ENCODE data around the gene FBXL2. TPM values are rescaled to one million over a fixed set of nuclear protein-coding genes. Genes with fewer than 3 reads are reported as not detected.

FBXL2 gene
- total and polyA plus RNA-seq, 2 of the 4 experiments (the other 2 are of a cell fraction), result 15.8 to 21.0 TPM

- Histone ChIP-seq H3K4ac (ENCODE audit: low read depth, low read length) (no peak overlapping the region), H3K79me1 (ENCODE audit: low read depth in 1 of 2, low read length in 2 of 2) (peaks cover 27 to 45% of the 10 kb centered on the region in 2 experiments; a peak in 3 of 4 replicates), H4K8ac (ENCODE audit: low read depth in 2 of 2, low read length in 2 of 2) (no peak overlapping the region), H3K14ac (replicated peaks; ENCODE audit: low read depth, low read length) (no peak overlapping the region), H3K23ac (ENCODE audit: low read depth, low read length) (no peak overlapping the region), H2AK5ac (ENCODE audit: low read depth, low read length) (no peak overlapping the region), H3K18ac (ENCODE audit: low read depth, low read length) (no peak overlapping the region), H2AFZ (replicated peaks; ENCODE audit: low read length, poor library complexity) (no peak overlapping the region), H4K20me1 (ENCODE audit: insufficient read depth, low read length) (no peaks in the 10 kb centered on the region), H3K4me2 (ENCODE audit: low read depth, low read length) (no peak overlapping the region), H3K27ac (ENCODE audit: insufficient read depth, low read length) (no peak overlapping the region), H2BK120ac (ENCODE audit: low read depth, low read length) (no peak overlapping the region), H3K9ac (ENCODE audit: low read depth, low read length) (no peak overlapping the region), H4K91ac (ENCODE audit: insufficient read depth, low read depth, low read length) (no peak overlapping the region), H2AK9ac (replicated peaks; ENCODE audit: low read depth, low read length, poor library complexity) (no peak overlapping the region), H3K27me3 (ENCODE audit: control insufficient read depth, insufficient read depth, low read length) (no peaks in the 10 kb centered on the region), H3K36me3 (ENCODE audit: control insufficient read depth, insufficient read depth, low read length) (peaks cover 32% of the 10 kb centered on the region), H3K56ac (ENCODE audit: extremely low read depth, insufficient read depth, low read length) (no peak overlapping the region), H2BK5ac (ENCODE audit: low read depth, low read length, poor library complexity, severe bottlenecking) (no peak overlapping the region), H3K4me1 (ENCODE audit: control insufficient read depth, insufficient read depth, low read length) (peaks cover 2% of the 10 kb centered on the region), H2BK15ac (ENCODE audit: low read depth, low read length) (no peak overlapping the region), H2BK20ac (ENCODE audit: low read depth, low read length) (no peak overlapping the region), H3K4me3 (ENCODE audit: insufficient read depth, low read depth, low read length) (no peak overlapping the region), H3K9me3 (ENCODE audit: control insufficient read depth, insufficient read depth, low read length) (no peaks in the 10 kb centered on the region), H3K9me1 (ENCODE audit: insufficient read depth, low read length) (peaks cover 6% of the 10 kb centered on the region; the same call in 1 of the 2 replicates), H4K5ac (ENCODE audit: low read depth, low read length) (no peak overlapping the region)
- intact Hi-C loops (cut with micrococcal nuclease) (no loop called here), in situ Hi-C loops (cut with MboI; ENCODE audit: low sequenced_read_pairs) (no loop called here), dilution Hi-C loops (cut with HindIII; ENCODE audit: low sequenced_read_pairs, unreplicated experiment) (loop anchor here (25.0 kb wide), 1 partner anchor 249 kb away; no protein-coding TSS in a partner anchor)
- no CpG with 5 or more reads among the region's 1 CpG for WGBS, 2 experiments (ENCODE audit: extremely low coverage in 2 of 2, insufficient read length in 1 of 2)
- TF ChIP-seq ELK1 (IDR thresholded peaks at IDR 0.05; ENCODE audit: borderline replicate concordance, low read depth, low read length), result no peak
- no peak for TF ChIP-seq CHD1 (IDR thresholded peaks at IDR 0.05; ENCODE audit: low read depth, low read length)
- ATAC-seq (ENCODE audit: low read depth), result no peak
- BruUV-seq (replicated peaks), result no TSS peak
- DNase-seq, result no peak
- ChIA-PET CTCF (interaction anchor here (1.0 kb wide), 1 partner anchor 14 kb away, joined by 3 read pairs; no protein-coding TSS in a partner anchor), POLR2A (ENCODE audit: unreplicated experiment) (no interaction called here)
These were observed 109.4 kb downstream of the FBXL2 start for GRCh38 chr3:33386631-33387030.
